ENCODE results near the gene XAGE1B.
"Not testable (repeated sequence)": the region's sequence is repeated elsewhere in the genome, so short reads cannot be mapped to it uniquely, and the experiment has no call there.

GRCh38 chrX:52495545-52496418, 21.1 kb downstream of the XAGE1B start, which contains the start of gene XAGE1A:
- not testable (repeated sequence) for TF ChIP-seq CTCF, EP300, POLR2AphosphoS5, POLR2A (IDR thresholded peaks at IDR 0.05)
